HepG2 (cell line): ENCODE results near the gene PXDC1. TPM values are rescaled to one million over a fixed set of nuclear protein-coding genes. Genes with fewer than 3 reads are reported as not detected.

Experiments used
- ATAC-seq: fragments of 200-7000 bp; cut with Tn5 transposase; 3 replicates; pipeline ENCODE4 v1.9.1; 2020; ENCODE audit warnings: mild to moderate bottlenecking, moderate library complexity
- BruUV-seq: library from RNA; stranded (reverse); fragments of 400-500 nt; replicated peaks from 2 replicates; lab custom pipeline; 2021; lab: Mats Ljungman, UMichigan
- CTCF ChIA-PET: fragments of 300-600 bp; formaldehyde crosslinking; extraction: SDS; loops from one replicate; lab custom pipeline; 2021; ENCODE audit warnings: low total read pairs, inconsistent platforms, low intra/inter-chr PET ratio; lab: Yijun Ruan, JAX
- POLR2A ChIA-PET: fragments of 350-600 bp; sonication (Branson Sonifier 250); formaldehyde crosslinking; loops from one replicate; lab custom pipeline; 2020; ENCODE audit warnings: antibody characterized with exemption, inconsistent platforms; lab: Yijun Ruan, JAX
- DNase-seq: peaks from one replicate; pipeline ENCODE4 v3.0.0-alpha.2; 2015; ENCODE audit warnings: low spot score
- FAIRE-seq: peaks from 3 replicates; lab custom pipeline; 2011; peaks lifted over from hg19 to GRCh38; lab: Jason Lieb, UNC
- H2AFZ ChIP-seq: one replicate; pipeline ENCODE4 v1.6.1; 2011; ENCODE audit warnings: low read length, inconsistent platforms
- H3K27ac ChIP-seq: fragments of 300-600 bp; 3 replicates; pipeline ENCODE4 v1.8.0; 2011; ENCODE audit warnings: mixed run types, mild to moderate bottlenecking, mixed read lengths, low read length, inconsistent platforms; ENCODE audit not compliant: insufficient read depth; ENCODE audit errors: extremely low read length
- H3K27me3 ChIP-seq, 2 experiments: fragments of 200-600 bp in 1 of 2; 2 replicates in 1 of 2; 3 replicates in 1 of 2; pipeline versions ENCODE4 v1.6.0 to v1.8.0; 2011; ENCODE audit warnings: low read length in 2 of 2, mild to moderate bottlenecking in 2 of 2, moderate library complexity in 2 of 2, inconsistent platforms in 1 of 2; ENCODE audit not compliant: insufficient read depth in 2 of 2, control insufficient read depth in 1 of 2
- H3K36me3 ChIP-seq, 2 experiments: fragments of 200-600 bp in 1 of 2; replicated peaks in 1 of 2; 2 replicates in 1 of 2; 3 replicates in 1 of 2; pipeline versions ENCODE4 v1.5.1 to v1.8.0; 2011; ENCODE audit warnings: low read length in 2 of 2, inconsistent platforms in 1 of 2; ENCODE audit not compliant: insufficient read depth in 2 of 2, control insufficient read depth in 1 of 2
- H3K4me1 ChIP-seq: 2 replicates; pipeline ENCODE4 v1.5.1; 2012; ENCODE audit warnings: low read length, inconsistent platforms; ENCODE audit not compliant: insufficient read depth
- H3K4me2 ChIP-seq: 2 replicates; pipeline ENCODE4 v1.6.0; 2011; ENCODE audit warnings: low read depth, low read length, inconsistent platforms
- H3K4me3 ChIP-seq, 3 experiments: fragments of 200-600 bp in 1 of 3; sonication (generic), shearing (Covaris generic) in 1 of 3; replicated peaks in 1 of 3; 2 replicates each; pipeline ENCODE4 v1.5.1; 2011 to 2016; ENCODE audit warnings: low read length in 3 of 3, inconsistent platforms in 2 of 3, low read depth in 2 of 3, mild to moderate bottlenecking in 2 of 3, control low read depth in 1 of 3, mixed read lengths in 1 of 3; ENCODE audit not compliant: insufficient read depth in 1 of 3
- H3K79me2 ChIP-seq: one replicate; pipeline ENCODE4 v1.6.1; 2011; ENCODE audit warnings: low read length, inconsistent platforms; ENCODE audit not compliant: insufficient read depth
- H3K9ac ChIP-seq: 2 replicates; pipeline ENCODE4 v1.6.0; 2011; ENCODE audit warnings: mild to moderate bottlenecking, low read depth, low read length, inconsistent platforms; ENCODE audit not compliant: insufficient read depth
- H3K9me3 ChIP-seq: 2 replicates; pipeline ENCODE4 v1.5.1; 2012; ENCODE audit warnings: mild to moderate bottlenecking, low read length
- H4K20me1 ChIP-seq: 2 replicates; pipeline ENCODE4 v1.6.0; 2011; ENCODE audit warnings: inconsistent platforms, mild to moderate bottlenecking, low read length, moderate library complexity; ENCODE audit not compliant: insufficient read depth
- ATF7 ChIP-seq, 2 experiments: fragments of 450-650 bp in 1 of 2; sonication (generic) in 1 of 2; formaldehyde crosslinking in 1 of 2; IDR thresholded peaks; 2 replicates each; pipeline versions ENCODE4 v1.4.0 to v1.6.1; 2016 to 2020; ENCODE audit warnings: antibody characterized with exemption in 1 of 2, mild to moderate bottlenecking in 1 of 2, missing genetic modification reagents in 1 of 2
- PCBP1 ChIP-seq: fragments of 200-400 bp; formaldehyde crosslinking; IDR thresholded peaks from 2 replicates; pipeline ENCODE4 v1.6.1; 2017; ENCODE audit warnings: mild to moderate bottlenecking, low read depth, low read length, borderline replicate concordance
- PHB2 ChIP-seq: fragments of 450-650 bp; IDR thresholded peaks from 2 replicates; pipeline ENCODE4 v1.6.1; 2018; ENCODE audit not compliant: partially characterized antibody
- PITX1 ChIP-seq: sonication (generic); formaldehyde crosslinking; IDR thresholded peaks from 2 replicates; pipeline ENCODE4 v1.5.1; 2020; ENCODE audit warnings: mild to moderate bottlenecking, missing genetic modification reagents
- SP5 ChIP-seq: IDR thresholded peaks from 2 replicates; pipeline ENCODE4 v1.6.1; 2016; ENCODE audit warnings: low read depth, borderline replicate concordance
- TBX2 ChIP-seq: sonication (generic); formaldehyde crosslinking; IDR thresholded peaks from 2 replicates; pipeline ENCODE4 v1.5.0; 2020; ENCODE audit warnings: missing genetic modification reagents, mild to moderate bottlenecking, borderline replicate concordance
- ZBTB33 ChIP-seq: sonication (generic); formaldehyde crosslinking; IDR thresholded peaks from 2 replicates; pipeline ENCODE4 v1.4.0; 2020; ENCODE audit warnings: missing genetic modification reagents
- ZBTB4 ChIP-seq: sonication (generic); formaldehyde crosslinking; IDR thresholded peaks from 2 replicates; pipeline ENCODE4 v1.4.0; 2020; ENCODE audit warnings: missing genetic modification reagents, mild to moderate bottlenecking, borderline replicate concordance
- ZNF138 ChIP-seq: sonication (generic); formaldehyde crosslinking; IDR thresholded peaks from 2 replicates; pipeline ENCODE4 v1.5.0; 2020; ENCODE audit warnings: mild to moderate bottlenecking, low read depth, missing genetic modification reagents
- ZNF382 ChIP-seq: sonication (generic); formaldehyde crosslinking; IDR thresholded peaks from 2 replicates; pipeline ENCODE4 v1.5.0; 2020; ENCODE audit warnings: missing genetic modification reagents, mild to moderate bottlenecking, borderline replicate concordance
- ZNF556 ChIP-seq: sonication (generic); formaldehyde crosslinking; IDR thresholded peaks from 2 replicates; pipeline ENCODE4 v1.4.0; 2020; ENCODE audit warnings: mild to moderate bottlenecking, missing genetic modification reagents, borderline replicate concordance
- ZNF720 ChIP-seq: sonication (generic); formaldehyde crosslinking; IDR thresholded peaks from 2 replicates; pipeline ENCODE4 v1.4.0; 2020; ENCODE audit warnings: missing genetic modification reagents
- WGBS: methylation state at CpG from one replicate; pipeline ENCODE4 v1.1.6; 2017; ENCODE audit warnings: low lambda C conversion rate; 5-methylcytosine and 5-hydroxymethylcytosine counted together
- in situ Hi-C: cut with HindIII; loops from 2 replicates; pipeline ENCODE4 v1.10.0; 2017; ENCODE audit warnings: low pct_unique_long_range_greater_than_20kb; ENCODE audit not compliant: extremely low pct_ligation_motif_present
- intact Hi-C: fragments of 100-400 bp; cut with micrococcal nuclease; formaldehyde crosslinking; loops from one replicate; pipeline ENCODE4 v1.10.0; 2022; ENCODE audit not compliant: unreplicated experiment
- polyA plus RNA-seq, 8 experiments: library from polyadenylated mRNA; depleted of rRNA in 3 of 8; stranded (reverse) in 7 of 8; unstranded in 1 of 8; fragments of >200 nt; fragmentation: Illumina TruSeq in 4 of 8; extraction: Trizol in 4 of 8; gene quantifications; 2 replicates each; pipeline versions ENCODE4 v1.2.1 to v1.2.3, GENCODE V29; 2011 to 2016; ENCODE audit warnings: low read depth in 4 of 8, missing spikeins in 1 of 8, mixed read lengths in 1 of 8; ENCODE audit not compliant: insufficient read depth in 1 of 8
- total RNA-seq, 5 experiments: library from RNA; depleted of rRNA; stranded (reverse); fragments of >200 nt; fragmentation: Illumina TruSeq; extraction: Trizol; gene quantifications; 2 replicates each; pipeline ENCODE4 v1.2.3, GENCODE V29; 2016; ENCODE audit warnings: low read depth in 1 of 5
- TF ChIP-seq, protein P1 (sequence below): IDR thresholded peaks from 2 replicates; pipeline ENCODE4 v1.6.1; 2016; ENCODE audit warnings: missing compliant biosample characterization, missing genetic modification reagents, borderline replicate concordance

Gene PXDC1
- total and polyA plus RNA-seq, 2 of the 13 experiments (the other 11 are each of a cell fraction or from before 2014, with no cell fraction given) = 32.4 to 34.7 TPM

- 0 out of 2 replicates have a peak, but pooled peaks have one; percentile 13 for TF ChIP-seq SP5 (CRISPR knock-in tag)
- 0 out of 2 replicates have a peak, but pooled peaks have one; percentile 55 for TF ChIP-seq ZNF556 (CRISPR knock-in tag)
These were observed 1.8 kb upstream of the PXDC1 start (continued) for GRCh38 chr6:3753228-3753835.

DNA sequence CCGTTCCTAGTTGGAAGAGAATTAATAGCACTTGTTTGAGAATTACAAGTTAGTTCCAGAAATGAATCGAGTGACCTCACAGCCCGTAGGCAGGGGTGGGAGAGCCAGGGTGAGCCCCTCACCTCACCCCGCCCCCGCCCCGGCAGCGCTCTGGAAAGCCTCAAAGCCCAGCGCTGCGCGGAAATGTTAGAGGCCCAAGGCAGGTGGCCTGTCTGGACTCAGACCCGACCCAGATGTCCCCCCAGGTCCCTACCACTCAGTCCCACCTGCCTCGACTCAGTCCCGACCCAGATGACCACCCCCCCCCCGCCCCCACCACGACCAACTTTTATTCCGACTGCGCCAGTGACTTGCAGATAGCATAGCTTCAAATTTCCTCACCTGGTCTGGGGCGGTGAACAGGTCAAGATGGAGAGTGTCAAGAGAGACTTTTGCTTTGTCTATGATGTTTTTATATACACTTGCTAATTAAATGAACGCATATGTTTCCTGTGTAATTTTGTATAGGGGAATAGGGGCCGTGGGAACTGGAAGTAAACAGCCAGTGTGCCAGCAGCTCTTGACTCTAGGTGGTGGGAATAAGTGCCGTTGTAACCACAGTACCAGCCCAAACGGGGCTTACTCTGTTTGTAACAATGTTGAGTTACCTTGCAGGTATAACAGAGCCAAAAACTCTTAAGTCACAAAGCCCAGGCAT is 1.2 kb upstream of the PXDC1 start:
- Histone ChIP-seq H3K4me2 (peak overlapping the region; percentile 93), H4K20me1 (peaks cover 17% of the 10 kb centered on the region), H3K27ac (peak overlapping the region; percentile 78), H3K27me3 (no peaks in the 10 kb centered on the region; a peak in 1 of 5 replicates), H3K9me3 (no peaks in the 10 kb centered on the region), H3K4me1 (peaks cover 63% of the 10 kb centered on the region), H3K36me3 (no peaks in the 10 kb centered on the region), H3K4me3 (peak overlapping the region; percentile 71 to 81 (median 76)), H2AFZ (no peak overlapping the region), H3K9ac (peak overlapping the region; percentile 85), H3K79me2 (peaks cover 33% of the 10 kb centered on the region)
- in situ Hi-C loops = loop anchor here (5.0 kb wide), 1 partner anchor 35 kb away; no protein-coding TSS in a partner anchor
- ATAC-seq (no peak), FAIRE-seq (no peak), DNase-seq (no peak)
- WGBS = 61% methylated on average over 13 of the region's 22 CpGs
- POLR2A ChIA-PET = interaction anchor here (0.6 to 1.8 kb wide), 10 partner anchors 9 to 305 kb away, joined by 3 to 17 read pairs (median 4); no protein-coding TSS in a partner anchor
- no TSS peak for BruUV-seq
- CTCF ChIA-PET = no interaction called here
- intact Hi-C loops = loop anchor here (5.0 kb wide), 1 partner anchor 55 kb away; no protein-coding TSS in a partner anchor
- TF ChIP-seq ATF7 (IDR thresholded peaks at IDR 0.05) (no peak), ATF7 (CRISPR knock-in tag; IDR thresholded peaks at IDR 0.05) (0 out of 2 replicates have a peak, but pooled peaks have one; percentile 10), TBX2 (CRISPR knock-in tag) (0 out of 2 replicates have a peak, but pooled peaks have one; percentile 30), ZBTB33 (CRISPR knock-in tag) (0 out of 2 replicates have a peak, but pooled peaks have one; percentile 27), ZNF382 (CRISPR knock-in tag) (no peak), PITX1 (CRISPR knock-in tag) (0 out of 2 replicates have a peak, but pooled peaks have one; percentile 7), ZNF720 (CRISPR knock-in tag) (peak; percentile 6; the same call in 1 of the 2 replicates), PHB2 (no peak), ZNF138 (no peak), ZBTB4 (CRISPR knock-in tag) (0 out of 2 replicates have a peak, but pooled peaks have one; percentile 11), PCBP1 (0 out of 2 replicates have a peak, but pooled peaks have one; percentile 41)
- TF ChIP-seq, protein P1, sequence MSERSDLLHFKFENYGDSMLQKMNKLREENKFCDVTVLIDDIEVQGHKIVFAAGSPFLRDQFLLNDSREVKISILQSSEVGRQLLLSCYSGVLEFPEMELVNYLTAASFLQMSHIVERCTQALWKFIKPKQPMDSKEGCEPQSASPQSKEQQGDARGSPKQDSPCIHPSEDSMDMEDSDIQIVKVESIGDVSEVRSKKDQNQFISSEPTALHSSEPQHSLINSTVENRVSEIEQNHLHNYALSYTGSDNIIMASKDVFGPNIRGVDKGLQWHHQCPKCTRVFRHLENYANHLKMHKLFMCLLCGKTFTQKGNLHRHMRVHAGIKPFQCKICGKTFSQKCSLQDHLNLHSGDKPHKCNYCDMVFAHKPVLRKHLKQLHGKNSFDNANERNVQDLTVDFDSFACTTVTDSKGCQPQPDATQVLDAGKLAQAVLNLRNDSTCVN (CRISPR knock-in tag) = 0 out of 2 replicates have a peak, but pooled peaks have one; percentile 6
